CD4-positive, alpha-beta T cell treated with Interferon gamma for 1 hour (primary cell): ENCODE data around the gene TIE1.
A peak's percentile ranks its signal among the peaks of the same experiment; 100 is the strongest.
"Not testable (repeated sequence)": the region's sequence is repeated elsewhere in the genome, so short reads cannot be mapped to it uniquely, and the experiment has no call there.

Experiments used
- DNase-seq: peaks from one replicate; pipeline ENCODE4 v3.0.0-alpha.2; 2020

TIE1 gene

GRCh38 chr1:43366179-43366578 is 65.4 kb downstream of the TIE1 start:
- DNase-seq: no peak

GRCh38 chr1:43366601-43367025 is 65.8 kb downstream of the TIE1 start:
- no peak for DNase-seq

- DNase-seq: peak; percentile 20
Observed at GRCh38 chr1:43367026-43367903, 66.5 kb downstream of the TIE1 start.

GRCh38 chr1:43367904-43368645 is 67.3 kb downstream of the TIE1 start, which contains the start of gene ELOVL1:
Gene ELOVL1 (minus strand): TSS chr1:43368011. CDS start chr1:43365609, 2,402 bp downstream.
- DNase-seq: peak; percentile 88

- DNase-seq: no peak
Observed at GRCh38 chr1:43368646-43369020, 67.9 kb downstream of the TIE1 start.

GRCh38 chr1:43369779-43370178 is 69.0 kb downstream of the TIE1 start:
- not testable (repeated sequence) for DNase-seq

- DNase-seq: no peak
Observed at GRCh38 chr1:43370564-43370963, 69.8 kb downstream of the TIE1 start.

GRCh38 chr1:43372172-43372571 is 71.4 kb downstream of the TIE1 start:
- DNase-seq: no peak
